ENCODE measurements around the gene CAPN13. TPM values are rescaled to one million over a fixed set of nuclear protein-coding genes. Genes with fewer than 3 reads are reported as not detected.

CAPN13 gene
- total RNA-seq, 4 donors from 2014 or later, result 38.0 to 396 (median 330) TPM

DNA sequence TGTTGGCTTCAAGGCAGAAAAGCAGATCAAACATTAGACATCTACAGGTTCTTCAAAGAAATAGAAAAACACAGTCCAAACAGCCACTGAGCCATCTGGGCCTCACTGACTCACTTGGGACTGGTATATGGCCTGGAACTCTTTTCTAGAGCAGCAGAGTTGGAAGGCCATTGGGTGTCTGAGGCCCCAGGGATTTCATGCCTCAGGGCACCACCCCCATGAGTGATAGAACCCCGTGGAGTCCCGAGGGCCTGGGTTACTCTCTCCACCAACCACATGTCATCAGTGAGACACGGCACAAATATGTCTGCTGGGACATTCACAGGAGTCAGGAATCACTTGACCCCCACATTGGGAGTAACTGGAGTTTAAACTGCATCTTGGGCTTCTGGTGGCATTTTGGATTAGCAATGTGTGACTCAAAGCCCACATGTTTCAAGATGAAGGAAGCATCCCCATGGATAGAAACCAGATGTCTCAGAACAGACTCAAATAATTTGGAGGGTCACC lies 44.0 kb downstream of the CAPN13 start:
- no peak overlapping the region for H3K4me3 ChIP-seq
- no peak overlapping the region for H3K27ac ChIP-seq
- DNase-seq, result peak in 1 of 3 donors; percentile 7
- no peaks in the 10 kb centered on the region for H3K9me3 ChIP-seq
- H3K27me3 ChIP-seq, result no peaks in the 10 kb centered on the region
- no peaks in the 10 kb centered on the region for H3K4me1 ChIP-seq
- TF ChIP-seq POLR2A (IDR thresholded peaks at IDR 0.05) (no peak), CTCF (IDR thresholded peaks at IDR 0.05) (no peak)
- peaks cover 0 to 46% (median 0%) of the 10 kb centered on the region in 3 donors for H3K36me3 ChIP-seq

GRCh38 chr2:30761226-30761625 lies 46.0 kb downstream of the CAPN13 start:
- Histone ChIP-seq H3K9me3 (no peaks in the 10 kb centered on the region), H3K36me3 (peaks cover 0 to 53% (median 0%) of the 10 kb centered on the region in 3 donors), H3K27me3 (no peaks in the 10 kb centered on the region), H3K4me1 (no peaks in the 10 kb centered on the region), H3K4me3 (no peak overlapping the region), H3K27ac (no peak overlapping the region)
- DNase-seq, result peak in 1 of 3 donors; percentile 35
- TF ChIP-seq CTCF (IDR thresholded peaks at IDR 0.05) (no peak), POLR2A (IDR thresholded peaks at IDR 0.05) (no peak)

DNA sequence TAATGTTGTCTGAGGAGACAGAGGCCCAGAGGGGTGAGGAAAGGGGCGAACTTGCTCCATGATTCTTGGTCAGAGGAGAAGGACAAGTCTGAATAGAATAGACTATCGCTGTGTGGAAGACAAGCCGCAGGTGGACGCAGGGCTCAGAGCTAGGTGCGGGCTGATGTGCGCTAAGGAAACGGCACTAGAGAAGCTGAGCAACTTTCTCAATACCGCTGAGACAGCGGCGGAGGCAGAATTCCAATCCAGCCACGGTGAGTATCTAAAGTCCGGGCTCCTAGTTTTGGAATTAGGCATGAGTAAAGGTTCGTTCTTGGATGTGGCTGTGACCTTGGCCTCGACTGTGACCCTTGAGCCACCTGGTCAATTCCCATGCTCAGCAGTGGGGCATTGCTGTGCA lies 47.8 kb downstream of the CAPN13 start:
- Histone ChIP-seq H3K27ac (no peak overlapping the region), H3K4me3 (no peak overlapping the region), H3K36me3 (peaks cover 0 to 48% (median 0%) of the 10 kb centered on the region in 3 donors), H3K9me3 (no peaks in the 10 kb centered on the region), H3K4me1 (no peaks in the 10 kb centered on the region), H3K27me3 (no peaks in the 10 kb centered on the region)
- DNase-seq, result peak in 2 of 3 donors; percentile 18 to 27
- TF ChIP-seq CTCF (IDR thresholded peaks at IDR 0.05) (no peak), POLR2A (IDR thresholded peaks at IDR 0.05) (no peak)

- Histone ChIP-seq H3K27me3 (no peaks in the 10 kb centered on the region), H3K27ac (no peak overlapping the region), H3K9me3 (no peaks in the 10 kb centered on the region), H3K36me3 (peaks cover 0 to 48% (median 0%) of the 10 kb centered on the region in 3 donors), H3K4me1 (no peaks in the 10 kb centered on the region), H3K4me3 (no peak overlapping the region)
- TF ChIP-seq POLR2A (IDR thresholded peaks at IDR 0.05) (no peak), CTCF (IDR thresholded peaks at IDR 0.05) (no peak)
- DNase-seq, result peak in 2 of 3 donors; percentile 24 to 25
Observed at GRCh38 chr2:30758191-30758651, 49.0 kb downstream of the CAPN13 start.

- no peaks in the 10 kb centered on the region for H3K4me1 ChIP-seq
- no peak overlapping the region for H3K27ac ChIP-seq
- no peak overlapping the region for H3K4me3 ChIP-seq
- H3K36me3 ChIP-seq, result peaks cover 0 to 48% (median 0%) of the 10 kb centered on the region in 3 donors
- no peaks in the 10 kb centered on the region for H3K27me3 ChIP-seq
- TF ChIP-seq CTCF (IDR thresholded peaks at IDR 0.05) (no peak), POLR2A (IDR thresholded peaks at IDR 0.05) (no peak)
- H3K9me3 ChIP-seq, result no peaks in the 10 kb centered on the region
- peak in 2 of 3 donors; percentile 10 to 29 for DNase-seq
Observed at GRCh38 chr2:30757749-30758148, 49.5 kb downstream of the CAPN13 start.

Data from Peyer's patch (tissue), 4 donors.